HG02885 (cell line): ENCODE data around the gene SRP14.
"Not testable (repeated sequence)": the region's sequence is repeated elsewhere in the genome, so short reads cannot be mapped to it uniquely, and the experiment has no call there.

Experiments used
- ATAC-seq: cut with Tn5 transposase; IDR thresholded peaks from one replicate; pipeline ENCODE4 v1.9.1; 2021; ENCODE audit warnings: mild to moderate bottlenecking; ENCODE audit not compliant: unreplicated experiment, poor library complexity

Gene SRP14

GRCh38 chr15:40032125-40032839 is 6.7 kb downstream of the SRP14 start:
- no peak for ATAC-seq

GRCh38 chr15:40031300-40031699 is 7.7 kb downstream of the SRP14 start:
- no peak for ATAC-seq

GRCh38 chr15:40029979-40030893 is 8.7 kb downstream of the SRP14 start:
- no peak for ATAC-seq

- no peak for ATAC-seq
Observed at GRCh38 chr15:40028853-40029252, 10.1 kb downstream of the SRP14 start.

GRCh38 chr15:40028193-40028592 is 10.8 kb downstream of the SRP14 start:
- ATAC-seq: no peak

- no peak for ATAC-seq
Observed at GRCh38 chr15:40016224-40016865, 22.6 kb downstream of the SRP14 start.

GRCh38 chr15:40014390-40014789 is 24.6 kb downstream of the SRP14 start:
- ATAC-seq: no peak

GRCh38 chr15:40013372-40013771 is 25.6 kb downstream of the SRP14 start:
- ATAC-seq: not testable (repeated sequence)

- no peak for ATAC-seq
Observed at GRCh38 chr15:40011303-40011702, 27.7 kb downstream of the SRP14 start.

- no peak for ATAC-seq
Observed at GRCh38 chr15:40010686-40011085, 28.3 kb downstream of the SRP14 start.

- ATAC-seq: no peak
Observed at GRCh38 chr15:40008061-40008765, 30.8 kb downstream of the SRP14 start.

- no peak for ATAC-seq
Observed at GRCh38 chr15:40006646-40007045, 32.3 kb downstream of the SRP14 start.

GRCh38 chr15:40006003-40006402 is 33.0 kb downstream of the SRP14 start:
- no peak for ATAC-seq

- ATAC-seq: no peak
Observed at GRCh38 chr15:40003116-40003916, 35.7 kb downstream of the SRP14 start.

GRCh38 chr15:40002295-40002694 is 36.7 kb downstream of the SRP14 start:
- ATAC-seq: no peak

- ATAC-seq: no peak
Observed at GRCh38 chr15:39999538-40000200, 39.3 kb downstream of the SRP14 start.

- ATAC-seq: no peak
Observed at GRCh38 chr15:39998511-39999077, 40.4 kb downstream of the SRP14 start.

GRCh38 chr15:39997639-39998038 is 41.3 kb downstream of the SRP14 start:
- no peak for ATAC-seq

GRCh38 chr15:39997031-39997430 is 42.0 kb downstream of the SRP14 start:
- no peak for ATAC-seq
